ENCODE data around the gene KIAA1549.

GRCh38 chr7:138798836-138799235 lies 182.4 kb downstream of the KIAA1549 start:
- no peak for TF ChIP-seq HDAC6 (IDR thresholded peaks at IDR 0.05; ENCODE audit: low read depth, low read length)
- no peak for TF ChIP-seq USF1 (CRISPR knock-in tag; IDR thresholded peaks at IDR 0.05)
- no peak for TF ChIP-seq MYBL2 (IDR thresholded peaks at IDR 0.05; ENCODE audit: low read depth)
- no peak for TF ChIP-seq MYBL2 (CRISPR knock-in tag; IDR thresholded peaks at IDR 0.05; ENCODE audit: borderline replicate concordance)
- no peak for TF ChIP-seq CTCF (IDR thresholded peaks at IDR 0.05 in 2 of 3, conservative IDR thresholded peaks at IDR 0.05 in 1 of 3; ENCODE audit: insufficient read depth in 2 of 3, low read depth in 1 of 3, low read length in 3 of 3)
